ENCODE measurements around the gene ZNF428.
"Not testable (repeated sequence)": the region's sequence is repeated elsewhere in the genome, so short reads cannot be mapped to it uniquely, and the experiment has no call there.

- not testable (repeated sequence) for TF ChIP-seq HDGF (IDR thresholded peaks at IDR 0.05; ENCODE audit: borderline replicate concordance); FOXK2 (IDR thresholded peaks at IDR 0.05); BHLHE40 (IDR thresholded peaks at IDR 0.05; ENCODE audit: borderline replicate concordance); PKNOX1 (IDR thresholded peaks at IDR 0.05); SUZ12 (IDR thresholded peaks at IDR 0.05); FOXM1 (IDR thresholded peaks at IDR 0.05; ENCODE audit: borderline replicate concordance); ELF4 (IDR thresholded peaks at IDR 0.05)
Observed at GRCh38 chr19:43635561-43635940, 16.1 kb upstream of the ZNF428 start.
